Natural killer cell (primary cell): ENCODE results near the gene ETNK2. TPM values are rescaled to one million over a fixed set of nuclear protein-coding genes. Genes with fewer than 3 reads are reported as not detected.

Experiments used
- ATAC-seq, 3 donors: fragments of 150-1000 bp in 2 of 3; fragments of 200-7000 bp in 1 of 3; cut with Tn5 transposase; 1 replicate in 1 of 3; 2 replicates in 2 of 3; pipeline ENCODE4 v1.10.0; 2021; ENCODE audit warnings: mild to moderate bottlenecking in 2 of 3, moderate library complexity in 2 of 3
- DNase-seq, 2 donors: peaks; one replicate each; pipeline versions ENCODE4 v3.0.0 to v3.0.0-alpha.2; 2013 to 2021; ENCODE audit warnings: mixed read lengths in 1 of 2
- H3K27ac ChIP-seq: one replicate; pipeline ENCODE4 v1.5.1; 2013; ENCODE audit warnings: mild to moderate bottlenecking, low read length
- H3K27me3 ChIP-seq: one replicate; pipeline ENCODE4 v1.6.1; 2013; ENCODE audit warnings: low read length; ENCODE audit not compliant: control insufficient read depth, insufficient read depth
- H3K36me3 ChIP-seq: one replicate; pipeline ENCODE4 v1.6.1; 2013; ENCODE audit warnings: low read length; ENCODE audit not compliant: control insufficient read depth, insufficient read depth
- H3K4me1 ChIP-seq: one replicate; pipeline ENCODE4 v1.6.1; 2013; ENCODE audit warnings: low read length; ENCODE audit not compliant: control insufficient read depth, insufficient read depth
- H3K4me3 ChIP-seq: one replicate; pipeline ENCODE4 v1.5.1; 2013; ENCODE audit warnings: low read length
- H3K9me3 ChIP-seq: one replicate; pipeline ENCODE4 v1.6.1; 2013; ENCODE audit warnings: low read length; ENCODE audit not compliant: control insufficient read depth, insufficient read depth
- H3K27ac Mint-ChIP-seq, 2 donors: one replicate each; pipeline ENCODE4 v1.8.0; 2022; ENCODE audit warnings: mild to moderate bottlenecking in 2 of 2, mixed read lengths in 2 of 2, moderate library complexity in 1 of 2
- H3K27me3 Mint-ChIP-seq, 2 donors: one replicate each; pipeline ENCODE4 v1.8.0; 2022; ENCODE audit warnings: low read depth in 2 of 2, mixed read lengths in 2 of 2
- H3K36me3 Mint-ChIP-seq: one replicate; pipeline ENCODE4 v1.8.0; 2022; ENCODE audit warnings: mixed read lengths
- H3K4me1 Mint-ChIP-seq, 2 donors: one replicate each; pipeline ENCODE4 v1.8.0; 2022; ENCODE audit warnings: mixed read lengths in 2 of 2
- H3K4me3 Mint-ChIP-seq: one replicate; pipeline ENCODE4 v1.8.0; 2022; ENCODE audit warnings: mild to moderate bottlenecking, moderate library complexity, mixed read lengths
- H3K9me3 Mint-ChIP-seq, 2 donors: one replicate each; pipeline ENCODE4 v1.8.0; 2022; ENCODE audit warnings: mixed read lengths in 2 of 2
- CTCF ChIP-seq: fragments of 200-600 bp; IDR thresholded peaks from one replicate; pipeline ENCODE4 v1.8.0; 2022; ENCODE audit warnings: antibody characterized with exemption
- WGBS: methylation state at CpG from one replicate; pipeline ENCODE4 v1.1.7; 2013; ENCODE audit warnings: missing lambda C conversion rate; ENCODE audit not compliant: insufficient coverage; 5-methylcytosine and 5-hydroxymethylcytosine counted together
- intact Hi-C: fragments of 100-400 bp; cut with micrococcal nuclease; formaldehyde crosslinking; loops from one replicate; pipeline ENCODE4 v1.14.2; 2022
- total RNA-seq, 4 donors: library from RNA; stranded (reverse); fragments of 120-200 nt in 1 of 4; gene quantifications; one replicate each; pipeline versions ENCODE4 v1.2.3 to v1.2.4, GENCODE V29; 2013 to 2022

ETNK2 gene
- total RNA-seq, 3 donors from 2014 or later (not counting 1 experiment from before 2014, with no cell fraction given): 5.1 to 5.8 (median 5.5) TPM

- H3K9me3 Mint-ChIP-seq: no peaks in the 10 kb centered on the region
- H3K27me3 ChIP-seq: no peaks in the 10 kb centered on the region
- no peak for TF ChIP-seq CTCF
- intact Hi-C loops: no loop called here
- H3K4me3 Mint-ChIP-seq: no peak overlapping the region
- DNase-seq (no peak), ATAC-seq (no peak)
- no peak overlapping the region for H3K27ac ChIP-seq
- peaks cover 0 to 10% of the 10 kb centered on the region in 2 donors for H3K4me1 Mint-ChIP-seq
- H3K36me3 Mint-ChIP-seq: no peaks in the 10 kb centered on the region
- peaks cover 6 to 7% of the 10 kb centered on the region in 2 donors for H3K27me3 Mint-ChIP-seq
- no peaks in the 10 kb centered on the region for H3K9me3 ChIP-seq
- no peak overlapping the region for H3K27ac Mint-ChIP-seq
- whole genome bisulfite sequencing: 81% methylated on average over 15 of the region's 18 CpGs
- H3K4me1 ChIP-seq: peaks cover 5% of the 10 kb centered on the region
- H3K36me3 ChIP-seq: no peaks in the 10 kb centered on the region
- no peak overlapping the region for H3K4me3 ChIP-seq
Measured at GRCh38 chr1:204198348-204199340, 46.8 kb upstream of the ETNK2 start.

- peaks cover 5% of the 10 kb centered on the region for H3K4me1 ChIP-seq
- DNase-seq (no peak), ATAC-seq (no peak)
- Mint-ChIP-seq H3K36me3 (no peaks in the 10 kb centered on the region), H3K4me3 (no peak overlapping the region), H3K4me1 (peaks cover 0 to 10% of the 10 kb centered on the region in 2 donors), H3K27ac (no peak overlapping the region), H3K27me3 (peaks cover 4 to 11% of the 10 kb centered on the region in 2 donors), H3K9me3 (no peaks in the 10 kb centered on the region)
- intact Hi-C loops: no loop called here
- no peaks in the 10 kb centered on the region for H3K27me3 ChIP-seq
- H3K27ac ChIP-seq: no peak overlapping the region
- no peak overlapping the region for H3K4me3 ChIP-seq
- no peak for TF ChIP-seq CTCF
- 85% methylated on average over 5 of the region's 5 CpGs for WGBS
- no peaks in the 10 kb centered on the region for H3K9me3 ChIP-seq
- no peaks in the 10 kb centered on the region for H3K36me3 ChIP-seq
Measured at GRCh38 chr1:204197068-204197467, 45.2 kb upstream of the ETNK2 start.

GRCh38 chr1:204196068-204196795 lies 44.4 kb upstream of the ETNK2 start, which contains the start of gene KISS1:
Gene KISS1 (minus strand): TSS chr1:204196491. CDS start chr1:204192876, 3,615 bp downstream.
- no peak for ATAC-seq
- Mint-ChIP-seq H3K4me1 (peaks cover 0 to 10% of the 10 kb centered on the region in 2 donors), H3K27me3 (peaks cover 7 to 11% of the 10 kb centered on the region in 2 donors), H3K36me3 (no peaks in the 10 kb centered on the region), H3K27ac (no peak within 1 kb of the TSS), H3K9me3 (no peaks in the 10 kb centered on the region), H3K4me3 (no peak within 1 kb of the TSS)
- Histone ChIP-seq H3K27ac (no peak within 1 kb of the TSS), H3K9me3 (no peaks in the 10 kb centered on the region), H3K36me3 (no peaks in the 10 kb centered on the region), H3K27me3 (no peaks in the 10 kb centered on the region), H3K4me3 (no peak within 1 kb of the TSS), H3K4me1 (peaks cover 5% of the 10 kb centered on the region)
- WGBS: 82% methylated on average over 16 of the region's 18 CpGs
- intact Hi-C loops: no loop called here
- no peak for TF ChIP-seq CTCF
- DNase-seq: no peak
